ENCODE data around the gene PGM2L1.

DNA sequence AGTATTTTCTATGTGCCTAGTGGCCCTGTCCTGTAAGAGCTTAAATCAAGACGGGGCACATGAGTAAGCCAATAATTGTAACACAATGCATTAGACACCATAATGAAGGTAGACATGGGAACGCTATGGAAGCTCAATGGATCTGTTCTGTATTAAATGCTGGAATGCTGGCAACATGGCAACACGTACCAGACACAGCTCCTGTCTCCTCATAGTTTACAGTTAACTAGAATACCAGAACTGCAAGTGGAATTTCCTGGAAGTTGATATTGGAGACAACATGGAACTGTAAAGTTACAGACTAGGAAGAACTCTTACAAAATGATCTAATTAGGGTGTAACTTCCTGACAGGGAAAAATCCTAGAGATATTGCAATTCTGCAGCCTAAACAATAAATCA lies 99.2 kb downstream of the PGM2L1 start:
- no peak for TF ChIP-seq TARDBP (IDR thresholded peaks at IDR 0.05)
- no peak for TF ChIP-seq FOXA1 (IDR thresholded peaks at IDR 0.05)
- TF ChIP-seq ARNT (IDR thresholded peaks at IDR 0.05) = no peak
